Mesenchymal stem cell (in vitro differentiated cells and primary cell): ENCODE results near the gene FXYD5.

Experiments used
- DNase-seq: peaks from one replicate; pipeline ENCODE4 v3.0.0-alpha.2; 2013
- H2AFZ ChIP-seq: one replicate; pipeline ENCODE4 v1.6.1; 2013; ENCODE audit warnings: low read depth, mild to moderate bottlenecking, control low read depth, inconsistent platforms, low read length, moderate library complexity
- H2AK5ac ChIP-seq: 2 replicates; pipeline ENCODE4 v1.6.1; 2013; ENCODE audit warnings: low read length, moderate library complexity, mild to moderate bottlenecking, inconsistent platforms; ENCODE audit not compliant: severe bottlenecking
- H2BK120ac ChIP-seq: one replicate; pipeline ENCODE4 v1.6.1; 2013; ENCODE audit warnings: low read depth, mild to moderate bottlenecking, inconsistent platforms, low read length, moderate library complexity
- H2BK12ac ChIP-seq, 2 experiments: one replicate each; pipeline ENCODE4 v1.6.1; 2013; ENCODE audit warnings: inconsistent platforms in 2 of 2, low read length in 2 of 2, mild to moderate bottlenecking in 2 of 2, moderate library complexity in 2 of 2, control low read depth in 1 of 2
- H2BK15ac ChIP-seq: one replicate; pipeline ENCODE4 v1.6.1; 2013; ENCODE audit warnings: mild to moderate bottlenecking, low read depth, inconsistent platforms; ENCODE audit not compliant: poor library complexity, severe bottlenecking
- H2BK5ac ChIP-seq: 2 replicates; pipeline ENCODE4 v1.6.1; 2013; ENCODE audit warnings: low read depth, mild to moderate bottlenecking, low read length, control low read depth, inconsistent platforms; ENCODE audit not compliant: poor library complexity, severe bottlenecking
- H3K14ac ChIP-seq, 2 experiments: one replicate each; pipeline ENCODE4 v1.6.1; 2013; ENCODE audit warnings: inconsistent platforms in 2 of 2, low read length in 2 of 2, control low read depth in 1 of 2, mild to moderate bottlenecking in 1 of 2, moderate library complexity in 1 of 2
- H3K18ac ChIP-seq, 2 experiments: one replicate each; pipeline ENCODE4 v1.6.1; 2013; ENCODE audit warnings: inconsistent platforms in 2 of 2, low read length in 2 of 2, control low read depth in 1 of 2, low read depth in 1 of 2, mild to moderate bottlenecking in 1 of 2
- H3K23ac ChIP-seq, 2 experiments: one replicate each; pipeline ENCODE4 v1.6.1; 2013; ENCODE audit warnings: inconsistent platforms in 2 of 2, low read length in 2 of 2, mild to moderate bottlenecking in 2 of 2, moderate library complexity in 2 of 2, control low read depth in 1 of 2
- H3K27ac ChIP-seq: 2 replicates; pipeline ENCODE4 v1.5.1; 2013; ENCODE audit warnings: mild to moderate bottlenecking, moderate library complexity, low read length, control low read depth, inconsistent platforms; ENCODE audit not compliant: poor library complexity, severe bottlenecking
- H3K27me3 ChIP-seq, 2 experiments: 2 replicates each; pipeline versions ENCODE4 v1.6.1 to v1.7.0; 2013; ENCODE audit warnings: low read length in 2 of 2, mild to moderate bottlenecking in 2 of 2, moderate library complexity in 2 of 2, control low read depth in 1 of 2, inconsistent platforms in 1 of 2; ENCODE audit not compliant: control insufficient read depth in 1 of 2, insufficient read depth in 1 of 2
- H3K36me3 ChIP-seq, 2 experiments: 2 replicates each; pipeline versions ENCODE4 v1.6.1 to v1.7.0; 2013; ENCODE audit warnings: low read length in 2 of 2, control low read depth in 1 of 2, inconsistent platforms in 1 of 2, low read depth in 1 of 2, mild to moderate bottlenecking in 1 of 2; ENCODE audit not compliant: insufficient read depth in 2 of 2, control insufficient read depth in 1 of 2
- H3K4ac ChIP-seq, 2 experiments: one replicate each; pipeline ENCODE4 v1.6.1; 2013; ENCODE audit warnings: inconsistent platforms in 2 of 2, low read length in 2 of 2, mild to moderate bottlenecking in 2 of 2, moderate library complexity in 2 of 2, control low read depth in 1 of 2, low read depth in 1 of 2
- H3K4me1 ChIP-seq: 2 replicates; pipeline ENCODE4 v1.6.1; 2013; ENCODE audit warnings: low read depth, low read length, control low read depth; ENCODE audit not compliant: control insufficient read depth, insufficient read depth
- H3K4me2 ChIP-seq: 2 replicates; pipeline ENCODE4 v1.6.1; 2013; ENCODE audit warnings: low read length, mild to moderate bottlenecking, inconsistent platforms; ENCODE audit not compliant: poor library complexity, severe bottlenecking
- H3K4me3 ChIP-seq, 2 experiments: 2 replicates each; pipeline versions ENCODE4 v1.5.1 to v1.7.0; 2013; ENCODE audit warnings: low read length in 2 of 2, mild to moderate bottlenecking in 2 of 2, control low read depth in 1 of 2, low read depth in 1 of 2; ENCODE audit not compliant: insufficient read depth in 1 of 2
- H3K79me1 ChIP-seq: replicated peaks from 2 replicates; pipeline ENCODE4 v1.6.1; 2013; ENCODE audit warnings: mild to moderate bottlenecking, control low read depth, low read length, inconsistent platforms; ENCODE audit not compliant: poor library complexity, severe bottlenecking
- H3K9ac ChIP-seq: 2 replicates; pipeline ENCODE4 v1.7.0; 2013; ENCODE audit warnings: mild to moderate bottlenecking, low read length, moderate library complexity
- H3K9me3 ChIP-seq: 2 replicates; pipeline ENCODE4 v1.7.0; 2013; ENCODE audit warnings: mild to moderate bottlenecking, low read length; ENCODE audit not compliant: control insufficient read depth
- H4K8ac ChIP-seq: one replicate; pipeline ENCODE4 v1.6.1; 2013; ENCODE audit warnings: inconsistent platforms, mild to moderate bottlenecking, low read length, moderate library complexity
- H4K91ac ChIP-seq: one replicate; pipeline ENCODE4 v1.6.1; 2013; ENCODE audit warnings: mild to moderate bottlenecking, low read length, inconsistent platforms
- WGBS: methylation state at CpG from one replicate; pipeline ENCODE4 v1.1.7; 2013; ENCODE audit warnings: mixed read lengths; 5-methylcytosine and 5-hydroxymethylcytosine counted together

The FXYD5 gene

DNA sequence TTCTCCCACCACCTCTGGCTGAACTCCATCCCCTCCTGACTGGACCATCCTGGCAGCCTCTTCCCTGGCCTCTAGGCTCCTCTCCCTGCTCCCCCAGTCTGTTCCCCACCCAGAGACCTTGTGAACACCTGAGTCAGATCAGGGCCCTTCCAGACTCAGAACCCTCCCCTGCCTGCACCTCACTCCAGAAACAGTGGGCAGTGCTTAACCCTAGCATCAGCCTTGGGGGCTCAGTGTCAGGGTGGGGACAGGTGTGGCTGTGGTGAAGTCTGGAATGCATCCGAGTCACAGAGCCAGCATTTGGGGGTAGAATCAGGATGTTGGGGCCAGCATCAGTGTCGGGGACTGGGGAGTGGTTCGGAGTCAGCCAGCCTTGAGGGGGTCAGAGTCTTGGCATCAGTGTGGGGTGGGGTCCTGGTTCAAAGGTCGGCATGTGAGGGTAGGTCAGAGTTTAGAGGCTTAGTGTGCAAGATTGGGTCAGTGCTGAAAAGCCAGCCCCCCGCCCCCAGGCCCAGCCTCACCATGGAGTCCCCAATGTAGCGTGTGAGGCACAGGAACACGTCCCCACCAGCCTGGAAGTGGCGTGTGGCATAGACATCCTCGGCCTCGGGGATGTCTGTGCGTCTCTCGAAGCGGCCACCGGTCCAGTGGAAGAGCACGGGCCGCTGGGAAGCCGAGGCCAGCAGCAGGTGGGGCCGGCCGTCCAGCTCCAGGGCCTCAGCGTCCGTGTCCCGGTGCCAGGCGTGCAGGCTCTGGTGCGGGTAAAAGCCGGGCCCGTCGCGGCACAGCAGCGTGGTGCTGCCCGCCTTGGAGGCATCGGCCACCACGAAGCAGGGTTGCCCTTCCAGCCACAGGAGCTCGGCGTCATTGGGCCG lies 28.5 kb upstream of the FXYD5 start:
- H4K91ac ChIP-seq = no peak overlapping the region
- no peak overlapping the region for H3K18ac ChIP-seq
- no peaks in the 10 kb centered on the region for H3K79me1 ChIP-seq
- H3K4me1 ChIP-seq = peaks cover 3% of the 10 kb centered on the region
- no peak overlapping the region for H2BK15ac ChIP-seq
- H2BK5ac ChIP-seq = no peak overlapping the region
- H3K9me3 ChIP-seq = no peaks in the 10 kb centered on the region
- no peak overlapping the region for H3K4me2 ChIP-seq
- no peak overlapping the region for H4K8ac ChIP-seq
- H3K9ac ChIP-seq = no peak overlapping the region
- H3K4ac ChIP-seq = no peak overlapping the region
- H2AK5ac ChIP-seq = no peak overlapping the region
- WGBS = 93% methylated on average over 35 of the region's 35 CpGs
- DNase-seq = no peak
- peaks cover 9 to 10% of the 10 kb centered on the region in 2 experiments for H3K27me3 ChIP-seq
- H3K23ac ChIP-seq = no peak overlapping the region
- H3K4me3 ChIP-seq = no peak overlapping the region
- no peak overlapping the region for H2AFZ ChIP-seq
- H2BK120ac ChIP-seq = no peak overlapping the region
- H3K14ac ChIP-seq = no peak overlapping the region
- H2BK12ac ChIP-seq = no peak overlapping the region
- no peaks in the 10 kb centered on the region for H3K36me3 ChIP-seq
- no peak overlapping the region for H3K27ac ChIP-seq

DNA sequence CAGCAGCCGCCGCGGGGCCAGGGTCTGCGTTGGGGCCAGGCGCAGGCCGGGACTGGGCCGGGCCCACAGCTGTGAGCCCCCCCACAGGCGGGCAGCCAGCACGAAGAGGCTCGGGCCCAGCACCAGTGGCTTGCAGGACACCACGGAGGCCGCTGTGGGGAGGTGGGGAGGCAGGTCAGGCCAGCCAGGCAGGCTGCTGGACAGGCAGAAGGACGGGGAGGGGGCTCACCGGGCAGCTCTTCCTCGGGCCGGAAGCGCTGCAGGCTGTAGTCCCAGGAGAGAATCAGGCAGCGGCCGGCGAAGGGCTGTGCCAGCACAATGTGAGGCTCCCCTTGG lies 27.9 kb upstream of the FXYD5 start:
- Histone ChIP-seq H3K27me3 (peaks cover 9 to 10% of the 10 kb centered on the region in 2 experiments), H4K91ac (no peak overlapping the region), H2BK120ac (no peak overlapping the region), H2BK12ac (no peak overlapping the region), H3K23ac (no peak overlapping the region), H3K36me3 (no peaks in the 10 kb centered on the region), H3K4me1 (peaks cover 3% of the 10 kb centered on the region), H3K18ac (no peak overlapping the region), H3K27ac (no peak overlapping the region), H4K8ac (no peak overlapping the region), H3K9me3 (no peaks in the 10 kb centered on the region), H3K4me2 (no peak overlapping the region), H2AK5ac (no peak overlapping the region), H2AFZ (no peak overlapping the region), H3K79me1 (no peaks in the 10 kb centered on the region), H3K9ac (peak overlapping the region; percentile 11), H3K4ac (no peak overlapping the region), H3K4me3 (no peak overlapping the region), H2BK5ac (no peak overlapping the region), H3K14ac (no peak overlapping the region), H2BK15ac (no peak overlapping the region)
- no peak for DNase-seq
- 73% methylated on average over 19 of the region's 20 CpGs for WGBS

GRCh38 chr19:35127871-35128270 lies 26.7 kb upstream of the FXYD5 start:
- Histone ChIP-seq H2BK5ac (no peak overlapping the region), H3K4me1 (peaks cover under 1% of the 10 kb centered on the region), H3K18ac (no peak overlapping the region), H3K36me3 (no peaks in the 10 kb centered on the region), H2BK15ac (no peak overlapping the region), H3K27ac (no peak overlapping the region), H3K79me1 (no peaks in the 10 kb centered on the region), H3K14ac (no peak overlapping the region), H3K4me3 (no peak overlapping the region), H2BK120ac (no peak overlapping the region), H3K9me3 (no peaks in the 10 kb centered on the region), H3K27me3 (peaks cover 9 to 10% of the 10 kb centered on the region in 2 experiments), H4K91ac (no peak overlapping the region), H4K8ac (no peak overlapping the region), H3K9ac (no peak overlapping the region), H2BK12ac (no peak overlapping the region), H3K23ac (no peak overlapping the region), H2AFZ (no peak overlapping the region), H2AK5ac (no peak overlapping the region), H3K4ac (no peak overlapping the region), H3K4me2 (no peak overlapping the region)
- DNase-seq = no peak
- WGBS = 76% methylated on average over 4 of the region's 7 CpGs

- DNase-seq = no peak
- Histone ChIP-seq H3K23ac (no peak overlapping the region), H2BK120ac (no peak overlapping the region), H3K36me3 (no peaks in the 10 kb centered on the region), H3K4ac (no peak overlapping the region), H3K4me3 (no peak overlapping the region), H3K14ac (no peak overlapping the region), H2AFZ (no peak overlapping the region), H3K4me1 (no peaks in the 10 kb centered on the region), H3K27ac (no peak overlapping the region), H2BK15ac (no peak overlapping the region), H3K18ac (no peak overlapping the region), H2AK5ac (no peak overlapping the region), H3K9ac (no peak overlapping the region), H3K9me3 (no peaks in the 10 kb centered on the region), H4K8ac (no peak overlapping the region), H2BK5ac (no peak overlapping the region), H3K27me3 (peaks cover 9 to 12% of the 10 kb centered on the region in 2 experiments), H2BK12ac (no peak overlapping the region), H3K4me2 (no peak overlapping the region), H4K91ac (no peak overlapping the region), H3K79me1 (no peaks in the 10 kb centered on the region)
- 80% methylated on average over 9 of the region's 9 CpGs for WGBS
These were observed 26.0 kb upstream of the FXYD5 start for GRCh38 chr19:35128398-35129057.
